PFSK-1 (cell line): ENCODE results near the gene TMEM212.

Experiments
- POLR2AphosphoS5 ChIP-seq: IDR thresholded peaks from 2 replicates; pipeline ENCODE4 v1.6.1; 2012; ENCODE audit warnings: low read depth, mild to moderate bottlenecking, control low read depth, low read length, moderate library complexity
- REST ChIP-seq, 2 experiments: IDR thresholded peaks; 2 replicates each; pipeline versions ENCODE4 v1.6.1 to v1.8.0; 2011 to 2012; ENCODE audit warnings: low read depth in 2 of 2, low read length in 2 of 2, control low read depth in 1 of 2, inconsistent platforms in 1 of 2, mild to moderate bottlenecking in 1 of 2, moderate library complexity in 1 of 2; ENCODE audit not compliant: insufficient read depth in 1 of 2

- TF ChIP-seq REST (IDR thresholded peaks at IDR 0.05; ENCODE audit: insufficient read depth in 1 of 2, low read depth in 2 of 2, low read length in 2 of 2): no peak
- TF ChIP-seq POLR2AphosphoS5: no peak
Measured at GRCh38 chr3:171831936-171832335, 11.2 kb upstream of the TMEM212 start.
